Stimulated activated CD4-positive, alpha-beta T cell treated with anti-CD3 and anti-CD28 coated beads, Interleukin-1b, Interleukin-23, amount 100 ng/mL, for 4 hours (primary cell): ENCODE measurements around the gene VPS37B.
"Not testable (repeated sequence)": the region's sequence is repeated elsewhere in the genome, so short reads cannot be mapped to it uniquely, and the experiment has no call there.

Experiments used
- DNase-seq, 2 donors: peaks; one replicate each; pipeline ENCODE4 v3.0.0-alpha.2; 2020; ENCODE audit warnings: low read depth in 2 of 2

VPS37B gene

DNA sequence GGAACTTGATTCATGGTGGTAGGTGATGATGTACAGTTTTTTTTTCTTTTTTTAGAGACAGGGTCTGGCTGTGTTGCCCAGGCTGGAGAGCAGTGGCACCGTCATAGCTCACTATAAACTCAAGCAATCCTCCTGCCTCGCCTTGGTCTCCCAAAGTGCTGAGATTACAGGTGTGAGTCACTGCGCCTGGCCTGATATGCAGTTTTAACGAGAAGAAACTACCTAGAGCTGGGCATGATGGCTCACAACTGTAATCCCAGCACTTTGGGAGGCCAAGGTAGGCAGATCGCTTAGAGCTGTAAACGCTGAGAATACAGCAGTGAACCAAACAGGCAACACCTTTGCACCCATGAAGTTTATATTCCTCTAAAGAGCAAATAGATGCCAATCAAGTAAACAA, 13.0 kb upstream of the VPS37B start:
- no peak for DNase-seq

GRCh38 chr12:122905258-122905657, 9.3 kb upstream of the VPS37B start:
- DNase-seq = not testable (repeated sequence)

- no peak for DNase-seq
Observed at GRCh38 chr12:122903693-122904034, 7.7 kb upstream of the VPS37B start.

DNA sequence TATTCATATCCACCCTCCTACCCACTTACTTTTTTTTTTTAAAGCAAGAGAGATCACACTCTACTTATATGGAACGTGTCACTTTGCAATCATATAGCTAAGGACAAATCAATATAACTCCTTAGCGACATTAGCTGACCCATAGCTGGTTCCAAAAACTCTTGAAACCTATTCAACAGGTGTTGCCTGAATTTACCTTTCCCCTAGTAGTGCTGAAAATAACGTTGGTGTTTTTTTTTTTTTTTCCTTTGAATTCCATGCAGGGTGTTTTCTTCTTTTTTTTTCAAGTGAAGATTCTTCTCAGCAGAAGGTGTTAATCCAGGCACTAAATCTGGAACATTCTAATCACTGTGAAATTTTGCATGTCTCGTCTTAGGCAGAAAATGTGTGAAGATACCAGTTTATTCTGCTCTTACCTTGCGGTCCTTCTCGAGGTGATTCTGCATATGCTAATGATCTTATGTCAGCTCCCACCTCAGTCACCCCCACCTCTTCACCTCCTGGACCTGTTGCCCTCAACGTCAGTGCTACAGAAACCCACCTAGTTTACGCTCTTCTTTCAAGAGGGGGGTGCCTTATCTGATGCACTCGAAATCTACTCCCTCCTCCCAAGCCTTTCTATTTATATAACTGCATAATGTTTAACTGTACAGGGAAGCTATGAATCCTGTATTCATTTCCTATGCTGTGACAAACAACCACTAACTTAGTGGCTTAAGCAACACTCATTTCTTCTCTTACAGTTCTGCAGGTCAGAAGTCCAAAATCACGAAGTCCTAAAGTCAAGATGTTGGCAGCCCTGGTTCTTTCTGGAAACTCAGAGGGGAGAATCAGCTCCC, 7.1 kb upstream of the VPS37B start:
- no peak for DNase-seq

DNA sequence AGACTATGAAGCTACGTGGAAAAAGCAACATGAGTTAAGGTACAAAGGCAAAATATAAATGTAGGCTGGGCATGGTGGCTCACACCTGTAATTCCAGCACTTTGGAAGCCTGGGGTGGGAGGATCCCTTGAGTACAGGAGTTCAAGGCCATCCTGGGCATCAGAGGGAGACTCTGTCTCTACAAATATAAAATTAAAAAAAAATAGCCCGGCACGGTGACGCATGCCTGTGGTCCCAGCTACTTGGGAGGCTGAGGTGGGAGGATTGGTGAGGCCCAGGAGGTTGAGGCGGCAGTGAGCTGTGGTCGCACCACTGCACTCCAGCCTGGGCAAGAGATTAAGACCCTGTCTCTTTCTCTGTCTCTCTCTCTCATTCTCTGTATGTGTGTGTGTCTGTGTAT, 4.0 kb upstream of the VPS37B start:
- DNase-seq = no peak

DNA sequence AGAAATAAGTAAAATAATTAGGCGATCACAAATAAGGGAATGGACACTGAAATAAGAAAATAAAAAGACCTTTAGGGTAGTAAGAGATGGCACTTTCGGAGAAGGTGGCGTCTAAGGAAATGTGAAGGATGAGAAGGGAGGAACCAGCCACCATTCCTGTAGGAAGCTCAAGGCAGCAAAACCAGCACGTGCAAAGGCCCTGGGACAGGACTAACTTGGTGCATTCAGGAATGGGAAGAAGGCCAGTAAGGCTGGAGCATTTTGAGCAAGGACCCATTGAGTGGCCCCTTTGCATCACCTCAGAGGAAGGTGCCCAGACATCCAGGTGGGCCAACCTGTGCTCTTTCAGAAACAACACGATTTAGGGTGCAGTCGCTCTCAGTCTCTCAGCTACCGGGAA, 738 bp upstream of the VPS37B start:
- no peak for DNase-seq

DNA sequence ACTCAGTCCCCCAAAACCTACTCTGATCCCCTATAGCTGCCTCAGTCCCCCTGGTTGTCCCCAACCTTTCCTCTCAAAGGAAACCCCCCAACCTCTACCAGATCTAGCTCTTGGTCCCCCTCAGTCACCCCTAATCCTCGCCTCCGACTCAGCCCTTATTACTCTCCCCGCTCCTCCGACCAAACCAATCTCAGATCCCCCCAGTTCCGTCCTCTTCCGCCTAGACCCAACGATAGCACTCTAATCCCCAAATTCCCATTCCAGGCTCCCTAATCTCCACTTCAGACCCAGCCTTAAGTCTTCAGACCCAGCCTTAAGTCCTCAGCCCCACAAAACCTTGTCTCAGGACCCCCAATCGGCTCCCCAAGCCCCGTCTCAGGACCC, 612 bp downstream of the VPS37B start:
- DNase-seq = no peak

GRCh38 chr12:122894193-122895121, 1.5 kb downstream of the VPS37B start:
- no peak for DNase-seq

GRCh38 chr12:122893208-122894153, 2.4 kb downstream of the VPS37B start:
- DNase-seq = no peak

DNA sequence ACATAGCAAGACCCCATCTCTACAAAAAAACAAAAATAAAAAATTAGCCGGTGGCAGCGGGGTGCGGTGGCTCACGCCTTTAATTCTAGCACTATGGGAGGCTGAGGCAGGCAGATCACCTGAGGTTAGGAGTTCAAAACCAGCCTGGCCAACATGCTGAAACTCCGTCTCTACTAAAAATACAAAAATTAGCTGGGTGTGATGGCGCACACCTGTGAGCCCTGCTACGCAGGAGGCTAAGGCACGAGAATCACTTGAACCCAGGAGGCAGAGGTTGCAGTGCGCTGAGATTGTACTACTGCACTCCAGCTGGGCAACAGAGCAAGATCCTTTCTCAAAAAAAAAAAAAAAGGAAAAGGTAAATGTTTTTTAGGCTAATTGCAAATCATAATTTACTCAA, 3.2 kb downstream of the VPS37B start:
- DNase-seq = not testable (repeated sequence)

- DNase-seq = no peak
Observed at GRCh38 chr12:122891661-122892525, 4.0 kb downstream of the VPS37B start.

DNA sequence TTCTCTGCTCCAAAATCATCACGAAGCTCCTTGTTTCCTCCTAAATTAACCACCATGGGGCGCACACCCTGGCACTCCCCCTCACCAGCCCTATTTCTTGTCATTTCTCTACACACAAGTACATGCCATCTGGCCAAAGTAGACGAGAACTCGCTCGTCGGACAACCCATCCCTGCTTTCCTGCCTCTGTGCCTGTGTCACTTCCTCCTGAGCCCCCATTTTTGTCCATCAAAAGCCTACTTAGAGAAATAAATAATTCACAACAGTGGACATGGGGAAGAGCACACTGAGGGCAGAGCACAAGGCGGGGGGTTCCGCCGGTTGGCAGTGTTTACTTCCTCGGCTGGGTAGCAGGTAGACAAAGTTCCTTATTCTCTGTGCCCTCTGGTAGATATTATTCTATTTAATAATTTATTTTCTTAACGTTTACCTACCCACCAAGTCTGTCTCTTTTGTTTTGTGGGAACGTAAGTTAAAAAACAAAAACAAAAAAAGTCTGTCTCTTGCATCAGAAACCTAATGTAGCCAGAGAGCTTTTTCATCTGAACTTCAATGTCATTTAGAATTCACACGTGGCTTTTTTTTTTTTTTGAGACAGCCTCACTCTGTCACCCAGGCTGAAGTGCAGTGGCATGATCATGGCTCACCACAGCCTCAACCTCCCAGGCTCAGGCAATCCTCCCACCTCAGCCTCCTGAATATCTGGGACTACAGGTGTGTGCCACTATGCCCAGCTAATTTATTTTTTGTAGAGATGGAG, 6.0 kb downstream of the VPS37B start:
- no peak for DNase-seq

DNA sequence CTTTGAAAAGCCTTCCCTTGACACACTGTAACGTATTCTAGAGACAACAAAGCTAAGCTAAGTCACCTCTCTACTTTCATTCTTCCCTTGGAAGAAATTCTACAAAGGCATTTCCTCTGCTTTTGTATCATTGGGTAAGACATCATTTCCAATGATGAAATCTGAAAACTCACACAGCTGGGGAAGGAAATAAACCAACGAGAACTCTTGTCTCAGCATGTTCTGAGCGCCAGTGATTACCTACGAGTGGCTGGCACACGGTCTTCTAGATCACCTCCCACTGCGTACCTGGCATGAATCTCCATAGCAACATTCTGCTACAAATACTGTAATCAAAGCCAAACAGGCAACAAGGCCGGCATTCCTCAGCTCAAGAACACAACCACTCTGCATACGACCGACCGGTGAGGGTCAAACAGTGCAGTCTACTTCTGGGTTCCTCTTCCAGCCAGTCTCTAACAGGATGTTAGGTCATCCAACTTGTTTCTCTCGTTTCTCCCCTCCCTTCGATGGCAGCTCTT, 7.6 kb downstream of the VPS37B start:
- DNase-seq = no peak

DNA sequence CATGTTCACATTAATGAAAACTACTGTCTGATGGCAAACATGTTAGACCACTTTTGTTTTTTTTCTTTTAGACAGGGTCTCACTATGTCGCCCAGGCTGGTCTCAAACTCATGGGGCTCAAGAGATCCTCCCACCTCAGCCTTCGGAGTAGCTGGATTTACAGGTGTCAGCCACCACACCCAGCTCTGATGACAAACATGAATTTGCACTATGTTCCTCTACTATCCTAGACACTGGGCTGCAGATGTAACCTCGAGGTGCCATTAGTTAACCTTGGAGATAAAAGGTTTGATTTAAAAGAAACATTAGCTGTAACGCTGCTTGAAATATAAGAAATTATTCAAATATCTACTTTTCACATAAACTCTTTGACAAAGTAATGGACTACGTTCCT, 8.1 kb downstream of the VPS37B start:
- no peak for DNase-seq

- no peak for DNase-seq
Observed at GRCh38 chr12:122886851-122887818, 8.8 kb downstream of the VPS37B start.

- no peak for DNase-seq
Observed at GRCh38 chr12:122886161-122886560, 9.8 kb downstream of the VPS37B start.

DNA sequence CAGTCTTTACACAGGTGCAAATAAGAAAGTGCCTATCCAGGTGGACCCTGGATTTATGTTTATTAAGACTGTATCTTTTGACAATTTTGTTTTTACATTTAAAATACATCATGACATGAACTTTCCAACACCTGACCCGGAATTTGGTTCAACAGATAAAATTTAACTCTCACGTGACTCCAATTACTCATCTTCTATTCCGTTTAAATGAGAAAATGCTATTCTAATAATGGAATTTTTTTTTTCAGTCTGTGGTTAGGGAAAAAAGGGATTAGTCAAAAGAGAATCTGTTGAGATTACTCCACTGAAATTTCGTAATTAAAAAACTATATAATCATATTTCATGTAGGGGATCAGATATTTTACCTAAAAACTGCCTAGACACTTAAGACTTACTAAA, 11.1 kb downstream of the VPS37B start:
- no peak for DNase-seq

GRCh38 chr12:122884091-122884826, 11.7 kb downstream of the VPS37B start:
- DNase-seq = no peak
